Measurements from ENCODE around the gene SMDT1. TPM values are rescaled to one million over a fixed set of nuclear protein-coding genes. Genes with fewer than 3 reads are reported as not detected.

SMDT1 gene
- total and polyA plus RNA-seq, 2 of the 4 experiments (the other 2 are of a cell fraction), result 2.3 to 15.7 TPM

- H3K4me2 ChIP-seq (ENCODE audit: low read depth, low read length), result no peak overlapping the region
- no peak overlapping the region for H3K4ac ChIP-seq (ENCODE audit: low read depth, low read length)
- no peak overlapping the region for H3K9ac ChIP-seq (ENCODE audit: low read depth, low read length)
- no peak overlapping the region for H3K18ac ChIP-seq (ENCODE audit: low read depth, low read length)
- H2BK5ac ChIP-seq (ENCODE audit: low read depth, low read length, poor library complexity, severe bottlenecking), result no peak overlapping the region
- H4K8ac ChIP-seq (ENCODE audit: low read depth in 2 of 2, low read length in 2 of 2), result no peak overlapping the region
- WGBS, 2 experiments (ENCODE audit: extremely low coverage in 2 of 2, insufficient read length in 1 of 2), result 7% methylated on average over 3 of the region's 18 CpGs; no CpG with 5 or more reads in 1 of the 2 experiments
- intact Hi-C loops (cut with micrococcal nuclease) (no loop called here), dilution Hi-C loops (cut with HindIII; ENCODE audit: low sequenced_read_pairs, unreplicated experiment) (no loop called here), in situ Hi-C loops (cut with MboI; ENCODE audit: low sequenced_read_pairs) (no loop called here)
- H3K79me1 ChIP-seq (ENCODE audit: low read depth in 1 of 2, low read length in 2 of 2), result no peaks in the 10 kb centered on the region
- no peak overlapping the region for H4K5ac ChIP-seq (ENCODE audit: low read depth, low read length)
- no peaks in the 10 kb centered on the region for H3K4me1 ChIP-seq (ENCODE audit: control insufficient read depth, insufficient read depth, low read length)
- H3K9me3 ChIP-seq (ENCODE audit: control insufficient read depth, insufficient read depth, low read length), result peaks cover 11% of the 10 kb centered on the region
- ATAC-seq (ENCODE audit: low read depth) (no peak), DNase-seq (no peak)
- no peak overlapping the region for H3K27ac ChIP-seq (ENCODE audit: insufficient read depth, low read length)
- no peaks in the 10 kb centered on the region for H4K20me1 ChIP-seq (ENCODE audit: insufficient read depth, low read length)
- H2AK9ac ChIP-seq (replicated peaks; ENCODE audit: low read depth, low read length, poor library complexity), result no peak overlapping the region
- no peak overlapping the region for H2AK5ac ChIP-seq (ENCODE audit: low read depth, low read length)
- H3K4me3 ChIP-seq (ENCODE audit: insufficient read depth, low read depth, low read length), result no peak overlapping the region
- CTCF ChIA-PET, result no interaction called here
- no peak overlapping the region for H3K23ac ChIP-seq (ENCODE audit: low read depth, low read length)
- H2AFZ ChIP-seq (replicated peaks; ENCODE audit: low read length, poor library complexity), result no peak overlapping the region
- no peaks in the 10 kb centered on the region for H3K9me1 ChIP-seq (ENCODE audit: insufficient read depth, low read length)
- no peak overlapping the region for H2BK20ac ChIP-seq (ENCODE audit: low read depth, low read length)
- H3K36me3 ChIP-seq (ENCODE audit: control insufficient read depth, insufficient read depth, low read length), result no peaks in the 10 kb centered on the region
- no peak overlapping the region for H3K56ac ChIP-seq (ENCODE audit: extremely low read depth, insufficient read depth, low read length)
- no TSS peak for BruUV-seq (replicated peaks)
- no peak overlapping the region for H4K91ac ChIP-seq (ENCODE audit: insufficient read depth, low read depth, low read length)
- H2BK15ac ChIP-seq (ENCODE audit: low read depth, low read length), result no peak overlapping the region
- H3K14ac ChIP-seq (replicated peaks; ENCODE audit: low read depth, low read length), result no peak overlapping the region
- H3K27me3 ChIP-seq (ENCODE audit: control insufficient read depth, insufficient read depth, low read length), result no peaks in the 10 kb centered on the region; the same call in 1 of the 2 replicates
- no peak overlapping the region for H2BK120ac ChIP-seq (ENCODE audit: low read depth, low read length)
- POLR2A ChIA-PET (ENCODE audit: unreplicated experiment), result no interaction called here
- TF ChIP-seq POLR2A (IDR thresholded peaks at IDR 0.05; ENCODE audit: low read depth, low read length) (no peak), MXI1 (IDR thresholded peaks at IDR 0.05; ENCODE audit: borderline replicate concordance, low read depth, low read length) (no peak)
Measured at GRCh38 chr22:42108848-42109247, 29.3 kb downstream of the SMDT1 start.
